HepG2 (cell line): Measurements from ENCODE around the gene MZT2A. TPM values are rescaled to one million over a fixed set of nuclear protein-coding genes. Genes with fewer than 3 reads are reported as not detected.
"Not testable (repeated sequence)": the region's sequence is repeated elsewhere in the genome, so short reads cannot be mapped to it uniquely, and the experiment has no call there.

ENCODE experiments used
- ATAC-seq: fragments of 200-7000 bp; cut with Tn5 transposase; 3 replicates; pipeline ENCODE4 v1.9.1; 2020; ENCODE audit warnings: mild to moderate bottlenecking, moderate library complexity
- BruUV-seq: library from RNA; stranded (reverse); fragments of 400-500 nt; replicated peaks from 2 replicates; lab custom pipeline; 2021; lab: Mats Ljungman, UMichigan
- CTCF ChIA-PET: fragments of 300-600 bp; formaldehyde crosslinking; extraction: SDS; loops from one replicate; lab custom pipeline; 2021; ENCODE audit warnings: low total read pairs, inconsistent platforms, low intra/inter-chr PET ratio; lab: Yijun Ruan, JAX
- POLR2A ChIA-PET: fragments of 350-600 bp; sonication (Branson Sonifier 250); formaldehyde crosslinking; loops from one replicate; lab custom pipeline; 2020; ENCODE audit warnings: antibody characterized with exemption, inconsistent platforms; lab: Yijun Ruan, JAX
- DNase-seq: peaks from one replicate; pipeline ENCODE4 v3.0.0-alpha.2; 2015; ENCODE audit warnings: low spot score
- FAIRE-seq: peaks from 3 replicates; lab custom pipeline; 2011; peaks lifted over from hg19 to GRCh38; lab: Jason Lieb, UNC
- H2AFZ ChIP-seq: one replicate; pipeline ENCODE4 v1.6.1; 2011; ENCODE audit warnings: low read length, inconsistent platforms
- H3K27ac ChIP-seq: fragments of 300-600 bp; 3 replicates; pipeline ENCODE4 v1.8.0; 2011; ENCODE audit warnings: mixed run types, mild to moderate bottlenecking, mixed read lengths, low read length, inconsistent platforms; ENCODE audit not compliant: insufficient read depth; ENCODE audit errors: extremely low read length
- H3K27me3 ChIP-seq, 2 experiments: fragments of 200-600 bp in 1 of 2; 2 replicates in 1 of 2; 3 replicates in 1 of 2; pipeline versions ENCODE4 v1.6.0 to v1.8.0; 2011; ENCODE audit warnings: low read length in 2 of 2, mild to moderate bottlenecking in 2 of 2, moderate library complexity in 2 of 2, inconsistent platforms in 1 of 2; ENCODE audit not compliant: insufficient read depth in 2 of 2, control insufficient read depth in 1 of 2
- H3K36me3 ChIP-seq, 2 experiments: fragments of 200-600 bp in 1 of 2; replicated peaks in 1 of 2; 2 replicates in 1 of 2; 3 replicates in 1 of 2; pipeline versions ENCODE4 v1.5.1 to v1.8.0; 2011; ENCODE audit warnings: low read length in 2 of 2, inconsistent platforms in 1 of 2; ENCODE audit not compliant: insufficient read depth in 2 of 2, control insufficient read depth in 1 of 2
- H3K4me1 ChIP-seq: 2 replicates; pipeline ENCODE4 v1.5.1; 2012; ENCODE audit warnings: low read length, inconsistent platforms; ENCODE audit not compliant: insufficient read depth
- H3K4me2 ChIP-seq: 2 replicates; pipeline ENCODE4 v1.6.0; 2011; ENCODE audit warnings: low read depth, low read length, inconsistent platforms
- H3K4me3 ChIP-seq, 3 experiments: fragments of 200-600 bp in 1 of 3; sonication (generic), shearing (Covaris generic) in 1 of 3; replicated peaks in 1 of 3; 2 replicates each; pipeline ENCODE4 v1.5.1; 2011 to 2016; ENCODE audit warnings: low read length in 3 of 3, inconsistent platforms in 2 of 3, low read depth in 2 of 3, mild to moderate bottlenecking in 2 of 3, control low read depth in 1 of 3, mixed read lengths in 1 of 3; ENCODE audit not compliant: insufficient read depth in 1 of 3
- H3K79me2 ChIP-seq: one replicate; pipeline ENCODE4 v1.6.1; 2011; ENCODE audit warnings: low read length, inconsistent platforms; ENCODE audit not compliant: insufficient read depth
- H3K9ac ChIP-seq: 2 replicates; pipeline ENCODE4 v1.6.0; 2011; ENCODE audit warnings: mild to moderate bottlenecking, low read depth, low read length, inconsistent platforms; ENCODE audit not compliant: insufficient read depth
- H3K9me3 ChIP-seq: 2 replicates; pipeline ENCODE4 v1.5.1; 2012; ENCODE audit warnings: mild to moderate bottlenecking, low read length
- H4K20me1 ChIP-seq: 2 replicates; pipeline ENCODE4 v1.6.0; 2011; ENCODE audit warnings: inconsistent platforms, mild to moderate bottlenecking, low read length, moderate library complexity; ENCODE audit not compliant: insufficient read depth
- STAG1 ChIP-seq: sonication (generic); formaldehyde crosslinking; IDR thresholded peaks from 2 replicates; pipeline ENCODE4 v1.4.0; 2020; ENCODE audit warnings: missing genetic modification reagents
- WGBS: methylation state at CpG from one replicate; pipeline ENCODE4 v1.1.6; 2017; ENCODE audit warnings: low lambda C conversion rate; 5-methylcytosine and 5-hydroxymethylcytosine counted together
- in situ Hi-C: cut with HindIII; loops from 2 replicates; pipeline ENCODE4 v1.10.0; 2017; ENCODE audit warnings: low pct_unique_long_range_greater_than_20kb; ENCODE audit not compliant: extremely low pct_ligation_motif_present
- intact Hi-C: fragments of 100-400 bp; cut with micrococcal nuclease; formaldehyde crosslinking; loops from one replicate; pipeline ENCODE4 v1.10.0; 2022; ENCODE audit not compliant: unreplicated experiment
- polyA plus RNA-seq, 8 experiments: library from polyadenylated mRNA; depleted of rRNA in 3 of 8; stranded (reverse) in 7 of 8; unstranded in 1 of 8; fragments of >200 nt; fragmentation: Illumina TruSeq in 4 of 8; extraction: Trizol in 4 of 8; gene quantifications; 2 replicates each; pipeline versions ENCODE4 v1.2.1 to v1.2.3, GENCODE V29; 2011 to 2016; ENCODE audit warnings: low read depth in 4 of 8, missing spikeins in 1 of 8, mixed read lengths in 1 of 8; ENCODE audit not compliant: insufficient read depth in 1 of 8
- total RNA-seq, 5 experiments: library from RNA; depleted of rRNA; stranded (reverse); fragments of >200 nt; fragmentation: Illumina TruSeq; extraction: Trizol; gene quantifications; 2 replicates each; pipeline ENCODE4 v1.2.3, GENCODE V29; 2016; ENCODE audit warnings: low read depth in 1 of 5
- TF ChIP-seq, protein P1 (sequence below): sonication (generic); formaldehyde crosslinking; IDR thresholded peaks from 2 replicates; pipeline ENCODE4 v1.5.0; 2020; ENCODE audit warnings: mild to moderate bottlenecking, missing genetic modification reagents, moderate library complexity

MZT2A gene
- total and polyA plus RNA-seq, 2 of the 13 experiments (the other 11 are each of a cell fraction or from before 2014, with no cell fraction given): 221 to 349 TPM

DNA sequence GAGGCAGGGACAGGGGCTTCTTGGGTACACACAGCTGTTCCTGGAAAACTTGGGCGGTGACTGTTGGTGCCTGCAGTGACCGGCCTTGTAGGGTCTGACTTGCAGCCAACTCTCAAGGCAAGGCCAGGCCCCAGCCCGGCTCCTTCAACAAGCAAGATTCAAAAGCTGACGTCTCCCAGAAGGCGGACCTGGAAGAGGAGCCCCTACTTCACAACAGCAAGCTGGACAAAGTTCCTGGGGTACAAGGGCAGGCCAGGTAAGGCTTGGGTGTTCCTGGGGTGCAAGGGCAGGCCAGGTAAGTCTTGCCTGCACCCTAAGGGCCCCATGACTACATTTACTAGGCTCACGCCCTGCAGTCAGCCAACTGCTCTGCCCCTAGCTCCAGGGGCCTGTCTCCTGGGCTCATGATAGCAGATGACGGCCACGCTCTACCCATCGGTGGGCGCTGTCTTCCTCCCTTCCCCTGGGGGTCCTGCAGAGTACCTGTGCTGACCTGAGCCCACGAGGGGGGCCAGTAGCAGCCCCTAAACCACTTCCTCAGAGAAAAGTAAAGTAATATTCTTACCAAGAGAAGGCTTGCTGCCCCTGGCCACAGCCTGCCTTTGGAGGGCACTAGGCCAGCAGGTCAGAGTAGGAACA is 39.5 kb upstream of the MZT2A start:
- ATAC-seq, H3K79me2 ChIP-seq, H3K4me2 ChIP-seq, H3K36me3 ChIP-seq, H2AFZ ChIP-seq, H4K20me1 ChIP-seq, POLR2A ChIA-PET, CTCF ChIA-PET, BruUV-seq, intact Hi-C loops, in situ Hi-C loops, H3K4me3 ChIP-seq, FAIRE-seq, H3K27ac ChIP-seq, H3K9me3 ChIP-seq, H3K9ac ChIP-seq, DNase-seq: not testable (repeated sequence)
- Histone ChIP-seq H3K27me3 (peaks cover 0 to 12% of the 10 kb centered on the region in 2 experiments; a peak in 3 of 5 replicates), H3K4me1 (peaks cover 14% of the 10 kb centered on the region; the same call in 1 of the 2 replicates)
- 45% methylated on average over 6 of the region's 11 CpGs for WGBS

DNA sequence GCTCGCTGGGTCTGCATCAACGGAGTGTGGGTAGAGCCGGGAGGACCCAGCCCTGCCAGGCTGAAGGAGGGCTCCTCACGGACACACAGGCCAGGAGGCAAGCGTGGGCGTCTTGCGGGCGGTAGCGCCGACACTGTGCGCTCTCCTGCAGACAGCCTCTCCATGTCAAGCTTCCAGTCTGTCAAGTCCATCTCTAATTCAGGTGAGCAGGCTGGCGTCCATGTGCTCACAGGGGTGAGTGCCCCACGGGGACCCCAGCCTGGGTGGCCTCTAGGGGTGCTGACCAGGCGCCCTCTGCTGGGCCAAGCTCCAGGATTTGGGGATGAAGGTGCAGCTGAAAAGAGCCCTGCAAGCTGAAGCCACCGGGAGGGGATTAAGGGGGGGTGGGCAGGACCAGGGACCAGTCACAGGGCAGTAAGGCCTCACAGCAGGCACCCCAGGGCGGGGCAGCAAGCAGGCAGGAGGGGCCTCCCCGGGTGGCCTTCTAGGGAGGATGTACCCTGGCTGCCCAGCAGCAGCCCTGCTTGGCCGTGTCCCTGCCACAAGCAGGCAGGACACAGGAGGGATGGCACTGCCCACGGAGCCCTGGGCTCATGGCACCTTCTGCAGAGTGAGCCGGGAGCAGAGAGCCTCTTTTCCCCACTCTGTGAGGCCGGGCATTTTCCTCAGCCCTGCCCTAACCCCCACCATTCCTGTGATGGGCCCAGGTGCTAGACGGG is 38.6 kb upstream of the MZT2A start:
- WGBS: 38% methylated on average over 8 of the region's 22 CpGs
- H3K9ac ChIP-seq, H3K27ac ChIP-seq, POLR2A ChIA-PET, H3K9me3 ChIP-seq, H3K4me2 ChIP-seq, in situ Hi-C loops, FAIRE-seq, H3K36me3 ChIP-seq, H4K20me1 ChIP-seq, BruUV-seq, DNase-seq, H3K79me2 ChIP-seq, H3K4me3 ChIP-seq, CTCF ChIA-PET, intact Hi-C loops, H2AFZ ChIP-seq: not testable (repeated sequence)
- peak; percentile 27 for ATAC-seq
- TF ChIP-seq, protein P1, sequence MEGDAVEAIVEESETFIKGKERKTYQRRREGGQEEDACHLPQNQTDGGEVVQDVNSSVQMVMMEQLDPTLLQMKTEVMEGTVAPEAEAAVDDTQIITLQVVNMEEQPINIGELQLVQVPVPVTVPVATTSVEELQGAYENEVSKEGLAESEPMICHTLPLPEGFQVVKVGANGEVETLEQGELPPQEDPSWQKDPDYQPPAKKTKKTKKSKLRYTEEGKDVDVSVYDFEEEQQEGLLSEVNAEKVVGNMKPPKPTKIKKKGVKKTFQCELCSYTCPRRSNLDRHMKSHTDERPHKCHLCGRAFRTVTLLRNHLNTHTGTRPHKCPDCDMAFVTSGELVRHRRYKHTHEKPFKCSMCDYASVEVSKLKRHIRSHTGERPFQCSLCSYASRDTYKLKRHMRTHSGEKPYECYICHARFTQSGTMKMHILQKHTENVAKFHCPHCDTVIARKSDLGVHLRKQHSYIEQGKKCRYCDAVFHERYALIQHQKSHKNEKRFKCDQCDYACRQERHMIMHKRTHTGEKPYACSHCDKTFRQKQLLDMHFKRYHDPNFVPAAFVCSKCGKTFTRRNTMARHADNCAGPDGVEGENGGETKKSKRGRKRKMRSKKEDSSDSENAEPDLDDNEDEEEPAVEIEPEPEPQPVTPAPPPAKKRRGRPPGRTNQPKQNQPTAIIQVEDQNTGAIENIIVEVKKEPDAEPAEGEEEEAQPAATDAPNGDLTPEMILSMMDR: peak; percentile 49
- peak; percentile 29; the same call in 1 of the 2 replicates for TF ChIP-seq STAG1 (CRISPR knock-in tag)
- peaks cover 0 to 12% of the 10 kb centered on the region in 2 experiments; a peak in 3 of 5 replicates for H3K27me3 ChIP-seq
- peaks cover 14% of the 10 kb centered on the region; the same call in 1 of the 2 replicates for H3K4me1 ChIP-seq

DNA sequence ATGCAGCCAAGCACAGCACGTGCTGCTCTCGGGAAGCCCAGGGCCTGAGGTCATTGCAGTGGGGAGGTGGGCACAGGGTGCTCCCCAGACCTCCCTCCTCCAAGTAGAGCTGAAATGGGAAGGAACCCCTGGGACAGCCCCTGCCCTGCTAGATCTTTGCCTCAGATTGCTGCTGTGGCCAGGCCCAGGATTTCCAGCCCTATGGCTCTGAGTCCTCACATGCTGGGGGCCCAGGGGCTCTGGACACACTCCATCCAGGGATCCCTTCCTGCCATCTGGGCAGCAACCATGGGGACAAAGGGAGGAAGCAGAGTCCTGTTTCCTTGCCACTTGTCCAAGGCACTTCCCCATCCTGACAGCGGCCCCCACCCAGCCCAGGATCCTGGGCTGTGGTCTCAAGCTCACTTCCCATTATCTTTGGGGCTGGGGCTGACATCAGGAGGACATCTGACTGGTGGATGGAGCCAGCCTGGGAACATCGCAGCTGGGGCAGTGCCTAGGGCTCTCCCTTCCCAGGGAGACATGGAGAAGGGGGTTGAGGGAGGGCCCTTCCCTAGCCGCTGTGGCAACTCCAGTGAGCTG is 37.8 kb upstream of the MZT2A start:
- Histone ChIP-seq H3K27me3 (peaks cover 0 to 12% of the 10 kb centered on the region in 2 experiments; a peak in 3 of 5 replicates), H3K4me1 (peaks cover 14% of the 10 kb centered on the region; the same call in 1 of the 2 replicates)
- H3K9ac ChIP-seq, POLR2A ChIA-PET, CTCF ChIA-PET, H2AFZ ChIP-seq, H3K27ac ChIP-seq, FAIRE-seq, in situ Hi-C loops, BruUV-seq, H3K4me3 ChIP-seq, H4K20me1 ChIP-seq, H3K36me3 ChIP-seq, H3K9me3 ChIP-seq, H3K4me2 ChIP-seq, ATAC-seq, DNase-seq, H3K79me2 ChIP-seq: not testable (repeated sequence)
- intact Hi-C loops: loop anchor here (5.0 kb wide), 1 partner anchor 38 kb away; the partner anchor contains the start of gene MZT2A
- 71% methylated on average over 4 of the region's 5 CpGs for WGBS
